Measurements from ENCODE around the gene MYRIP. TPM values are rescaled to one million over a fixed set of nuclear protein-coding genes. Genes with fewer than 3 reads are reported as not detected.
"Not testable (repeated sequence)": the region's sequence is repeated elsewhere in the genome, so short reads cannot be mapped to it uniquely, and the experiment has no call there.

Gene MYRIP
- total RNA-seq (10 to 100 TPM in 1 of 4 donors, 1 to 10 TPM in 3; 4.7 to 12.1 (median 7.0) TPM), polyA plus RNA-seq (2.4 TPM)
- long read RNA-seq, donor 1, full-length matches to known transcripts: 3 of 9 reads
- long read RNA-seq, donor 1, partial matches to known transcripts: 4 of 9 reads
- long read RNA-seq, donor 1, other reads (novel, unspliced or antisense): 2 of 9 reads
- long read RNA-seq, donor 2, full-length matches to known transcripts: 5 of 8 reads
- long read RNA-seq, donor 2, partial matches to known transcripts: 1 of 8 reads
- long read RNA-seq, donor 2, other reads (novel, unspliced or antisense): 2 of 8 reads
- long read RNA-seq, donor 3, full-length matches to known transcripts: 5 of 19 reads
- long read RNA-seq, donor 3, partial matches to known transcripts: 6 of 19 reads
- long read RNA-seq, donor 3, other reads (novel, unspliced or antisense): 8 of 19 reads
- long read RNA-seq, donor 4, full-length matches to known transcripts: 6 of 12 reads
- long read RNA-seq, donor 4, partial matches to known transcripts: 5 of 12 reads
- long read RNA-seq, donor 4, other reads (novel, unspliced or antisense): 1 of 12 reads

DNA sequence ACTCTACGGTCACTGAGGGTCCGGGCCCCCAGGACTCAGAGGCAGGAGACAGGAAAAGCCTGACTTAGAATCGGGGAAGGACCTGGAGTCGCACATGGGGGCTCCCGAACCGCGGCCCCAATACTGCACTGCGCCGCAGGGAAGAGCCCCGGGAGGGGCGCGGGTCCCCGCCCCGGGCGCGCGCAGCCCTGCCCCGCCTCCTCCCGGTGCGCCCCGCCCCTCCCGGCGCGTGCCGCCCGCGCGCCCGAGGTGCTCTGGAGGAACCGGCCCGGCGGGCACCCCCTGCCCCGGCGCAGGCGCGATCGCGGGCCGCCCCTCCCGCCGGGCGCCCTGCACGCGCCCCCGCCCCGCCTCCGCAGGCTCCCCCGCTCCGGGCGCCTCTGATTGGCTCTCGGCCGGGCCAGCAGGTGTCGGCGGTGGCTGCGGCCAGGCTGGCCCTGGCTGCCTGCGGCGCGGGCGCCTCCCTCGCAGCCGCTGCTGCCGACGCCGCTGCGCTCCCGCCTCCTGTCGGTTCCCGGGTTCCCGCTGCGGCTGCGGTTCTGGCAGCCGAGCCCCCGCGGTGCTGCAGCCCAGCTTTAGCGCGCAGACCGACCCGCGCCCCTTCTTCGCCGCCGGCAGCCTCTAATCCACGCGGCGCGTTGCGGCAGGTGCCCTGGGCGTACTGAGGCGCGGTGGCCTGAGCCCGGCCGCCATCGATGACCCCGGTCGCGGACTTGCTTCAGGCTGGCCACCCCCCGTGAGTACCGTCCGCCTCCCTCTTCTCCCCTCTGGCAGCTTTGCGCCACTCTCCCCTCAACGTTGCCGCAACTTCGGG, at the start of gene MYRIP:
MYRIP (plus strand) TSS at position 429 of the 814 bp plus-strand sequence. CDS start 91,208 bp downstream, outside the sequence.
- Histone ChIP-seq H3K4me3 (ENCODE audit: low read length) (peak within 1 kb of the TSS; percentile 62), H3K27ac (ENCODE audit: low read length) (no peak within 1 kb of the TSS), H3K27me3 (ENCODE audit: control insufficient read depth, insufficient read depth) (no peaks in the 10 kb centered on the region), H3K4me1 (ENCODE audit: control insufficient read depth, insufficient read depth, low read length) (no peaks in the 10 kb centered on the region), H3K9me3 (ENCODE audit: control insufficient read depth, low read length) (no peaks in the 10 kb centered on the region)
- DNase-seq: peak; percentile 68 to 89 (median 83)
- intact Hi-C loops (cut with DNase I): no loop called here
- peak; percentile 85 to 90 for ATAC-seq
- under 1% methylated on average over 103 of the region's 103 CpGs for WGBS

- no peak overlapping the region for H3K4me3 ChIP-seq (ENCODE audit: low read length)
- WGBS: 88% methylated on average over 1 of the region's 1 CpG
- intact Hi-C loops (cut with DNase I): no loop called here
Observed at GRCh38 chr3:39760325-39760724, 49.1 kb upstream of the MYRIP start.

GRCh38 chr3:39762537-39763070, 46.8 kb upstream of the MYRIP start:
- DNase-seq (no peak), ATAC-seq (peak in 1 of 2 donors; percentile 54)
- no peaks in the 10 kb centered on the region for H3K4me1 ChIP-seq (ENCODE audit: control insufficient read depth, insufficient read depth, low read length)
- H3K9me3 ChIP-seq (ENCODE audit: control insufficient read depth, low read length): no peaks in the 10 kb centered on the region
- no peaks in the 10 kb centered on the region for H3K27me3 ChIP-seq (ENCODE audit: control insufficient read depth, insufficient read depth)
- intact Hi-C loops (cut with DNase I): no loop called here
- no peak overlapping the region for H3K27ac ChIP-seq (ENCODE audit: low read length)
- H3K4me3 ChIP-seq (ENCODE audit: low read length): no peak overlapping the region
- WGBS: 21% methylated on average over 1 of the region's 1 CpG

More at GRCh38 chr3:39760325-39760724, 49.1 kb upstream of the MYRIP start:
- no peaks in the 10 kb centered on the region for H3K27me3 ChIP-seq (ENCODE audit: control insufficient read depth, insufficient read depth)
- ATAC-seq: no peak
- DNase-seq: no peak
- no peak overlapping the region for H3K27ac ChIP-seq (ENCODE audit: low read length)
- H3K4me1 ChIP-seq (ENCODE audit: control insufficient read depth, insufficient read depth, low read length): no peaks in the 10 kb centered on the region
- no peaks in the 10 kb centered on the region for H3K9me3 ChIP-seq (ENCODE audit: control insufficient read depth, low read length)

GRCh38 chr3:39763390-39763789, 46.0 kb upstream of the MYRIP start:
- no peaks in the 10 kb centered on the region for H3K27me3 ChIP-seq (ENCODE audit: control insufficient read depth, insufficient read depth)
- H3K4me1 ChIP-seq (ENCODE audit: control insufficient read depth, insufficient read depth, low read length): no peaks in the 10 kb centered on the region
- DNase-seq: no peak
- ATAC-seq: no peak
- H3K27ac ChIP-seq (ENCODE audit: low read length): no peak overlapping the region
- H3K9me3 ChIP-seq (ENCODE audit: control insufficient read depth, low read length): no peaks in the 10 kb centered on the region
- intact Hi-C loops (cut with DNase I): no loop called here
- no peak overlapping the region for H3K4me3 ChIP-seq (ENCODE audit: low read length)

DNA sequence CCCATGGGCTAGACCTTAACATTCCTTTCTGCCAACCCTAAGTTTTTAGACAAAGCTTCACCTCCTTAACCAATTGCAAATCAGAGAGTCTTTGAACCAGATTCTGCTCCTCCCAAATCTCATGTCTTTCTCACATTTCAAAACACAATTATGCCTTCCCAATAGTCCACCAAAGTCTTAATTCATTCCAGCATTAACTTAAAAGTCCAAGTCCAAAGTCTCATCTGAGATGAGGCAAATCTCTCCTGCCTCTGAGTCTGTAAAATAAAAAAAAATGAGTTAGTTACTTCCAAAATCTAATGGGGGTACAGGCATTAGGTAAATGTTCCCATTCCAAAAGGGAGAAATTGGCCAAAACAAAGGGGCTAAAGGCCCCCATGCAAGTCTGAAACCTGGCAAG, 43.8 kb upstream of the MYRIP start:
- intact Hi-C loops (cut with DNase I): no loop called here
- H3K27ac ChIP-seq (ENCODE audit: low read length): no peak overlapping the region
- DNase-seq (no peak), ATAC-seq (no peak)
- H3K4me3 ChIP-seq (ENCODE audit: low read length): no peak overlapping the region
- no peaks in the 10 kb centered on the region for H3K4me1 ChIP-seq (ENCODE audit: control insufficient read depth, insufficient read depth, low read length)
- no peaks in the 10 kb centered on the region for H3K27me3 ChIP-seq (ENCODE audit: control insufficient read depth, insufficient read depth)
- H3K9me3 ChIP-seq (ENCODE audit: control insufficient read depth, low read length): no peaks in the 10 kb centered on the region

DNA sequence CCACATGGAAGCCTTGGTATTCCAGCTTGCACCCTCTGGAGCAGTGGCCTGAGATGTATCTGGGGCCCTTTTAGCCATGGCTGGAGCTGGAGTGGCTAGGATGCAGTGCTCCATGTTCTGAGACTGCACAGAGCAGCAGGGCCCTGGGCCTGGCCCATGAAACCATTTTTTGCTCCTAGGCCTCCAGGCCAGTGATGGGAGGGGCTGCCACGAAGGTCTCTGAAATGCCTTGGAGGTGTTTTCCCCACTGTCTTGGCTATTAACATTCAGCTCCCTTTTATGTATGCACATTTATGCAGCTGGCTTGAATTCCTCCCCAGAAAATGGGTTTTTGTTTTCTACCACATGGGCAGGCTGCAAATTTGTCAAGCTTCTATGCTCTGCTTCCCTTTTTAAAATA, 43.0 kb upstream of the MYRIP start:
- no peaks in the 10 kb centered on the region for H3K27me3 ChIP-seq (ENCODE audit: control insufficient read depth, insufficient read depth)
- DNase-seq (no peak), ATAC-seq (no peak)
- no peak overlapping the region for H3K4me3 ChIP-seq (ENCODE audit: low read length)
- H3K4me1 ChIP-seq (ENCODE audit: control insufficient read depth, insufficient read depth, low read length): no peaks in the 10 kb centered on the region
- H3K9me3 ChIP-seq (ENCODE audit: control insufficient read depth, low read length): no peaks in the 10 kb centered on the region
- 67% methylated on average over 1 of the region's 1 CpG for WGBS
- no peak overlapping the region for H3K27ac ChIP-seq (ENCODE audit: low read length)
- intact Hi-C loops (cut with DNase I): no loop called here

GRCh38 chr3:39766909-39767308, 42.5 kb upstream of the MYRIP start:
- DNase-seq; H3K4me1 ChIP-seq (ENCODE audit: control insufficient read depth, insufficient read depth, low read length); H3K4me3 ChIP-seq (ENCODE audit: low read length); intact Hi-C loops (cut with DNase I); H3K9me3 ChIP-seq (ENCODE audit: control insufficient read depth, low read length); ATAC-seq; H3K27me3 ChIP-seq (ENCODE audit: control insufficient read depth, insufficient read depth); H3K27ac ChIP-seq (ENCODE audit: low read length): not testable (repeated sequence)

DNA sequence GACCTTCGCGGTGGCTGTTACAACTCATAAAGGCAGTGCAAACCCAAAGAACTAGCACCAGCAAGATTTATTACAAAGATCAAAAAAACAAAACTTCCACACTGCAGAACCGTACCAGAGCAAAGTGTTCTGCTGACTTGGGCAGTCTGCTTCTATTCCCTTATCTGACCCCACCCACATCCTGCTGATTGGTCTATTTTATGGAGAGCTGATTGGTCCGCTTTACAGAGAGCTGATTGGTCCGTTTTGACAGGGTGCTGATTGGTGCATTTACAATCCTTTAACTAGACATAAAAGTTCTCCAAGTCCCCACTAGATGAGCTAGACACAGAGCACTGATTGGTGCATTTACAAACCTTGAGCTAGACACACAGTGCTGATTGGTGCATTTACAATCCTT, 31.2 kb upstream of the MYRIP start:
- H3K27ac ChIP-seq (ENCODE audit: low read length); ATAC-seq; H3K9me3 ChIP-seq (ENCODE audit: control insufficient read depth, low read length); H3K4me1 ChIP-seq (ENCODE audit: control insufficient read depth, insufficient read depth, low read length); H3K4me3 ChIP-seq (ENCODE audit: low read length); intact Hi-C loops (cut with DNase I); DNase-seq; H3K27me3 ChIP-seq (ENCODE audit: control insufficient read depth, insufficient read depth): not testable (repeated sequence)
- WGBS: 86% methylated on average over 5 of the region's 5 CpGs

GRCh38 chr3:39779511-39780230, 29.7 kb upstream of the MYRIP start:
- Histone ChIP-seq H3K27me3 (ENCODE audit: control insufficient read depth, insufficient read depth) (no peaks in the 10 kb centered on the region), H3K27ac (ENCODE audit: low read length) (no peak overlapping the region), H3K9me3 (ENCODE audit: control insufficient read depth, low read length) (no peaks in the 10 kb centered on the region), H3K4me3 (ENCODE audit: low read length) (no peak overlapping the region), H3K4me1 (ENCODE audit: control insufficient read depth, insufficient read depth, low read length) (no peaks in the 10 kb centered on the region)
- intact Hi-C loops (cut with DNase I): no loop called here
- WGBS: 94% methylated on average over 40 of the region's 40 CpGs
- peak in 1 of 3 donors; percentile 60 for DNase-seq
- peak; percentile 32 to 50 for ATAC-seq

- 48% methylated on average over 4 of the region's 4 CpGs for WGBS
- Histone ChIP-seq H3K27ac (ENCODE audit: low read length) (no peak overlapping the region), H3K4me1 (ENCODE audit: control insufficient read depth, insufficient read depth, low read length) (no peaks in the 10 kb centered on the region), H3K27me3 (ENCODE audit: control insufficient read depth, insufficient read depth) (no peaks in the 10 kb centered on the region), H3K9me3 (ENCODE audit: control insufficient read depth, low read length) (no peaks in the 10 kb centered on the region), H3K4me3 (ENCODE audit: low read length) (no peak overlapping the region)
- intact Hi-C loops (cut with DNase I): no loop called here
- DNase-seq: no peak
- ATAC-seq: peak; percentile 41 to 69
Observed at GRCh38 chr3:39780352-39780751, 29.1 kb upstream of the MYRIP start.

Data from right cardiac atrium (tissue), 5 donors.